Activated CD4-positive, alpha-beta memory T cell treated with anti-CD3 and anti-CD28 coated beads for 36 hours (primary cell): ENCODE data around the gene RNF26. TPM values are rescaled to one million over a fixed set of nuclear protein-coding genes. Genes with fewer than 3 reads are reported as not detected.
A peak's percentile ranks its signal among the peaks of the same experiment; 100 is the strongest.

Source experiments
- CTCF ChIA-PET: fragments of 350-600 bp; sonication (Branson Sonifier 250); formaldehyde crosslinking; loops from one replicate; lab custom pipeline; 2021; ENCODE audit warnings: antibody characterized with exemption, inconsistent platforms; lab: Charles Lee
- POLR2A ChIA-PET: fragments of 350-600 bp; sonication (Branson Sonifier 250); formaldehyde crosslinking; loops from one replicate; lab custom pipeline; 2021; ENCODE audit warnings: antibody characterized with exemption; lab: Charles Lee
- DNase-seq: peaks from one replicate; pipeline ENCODE4 v3.0.0-alpha.2; 2020
- H3K27ac Mint-ChIP-seq: one replicate; pipeline ENCODE4 v1.8.0; 2021; ENCODE audit warnings: mixed read lengths
- H3K27me3 Mint-ChIP-seq: one replicate; pipeline ENCODE4 v1.8.0; 2021; ENCODE audit warnings: mixed read lengths
- H3K36me3 Mint-ChIP-seq: one replicate; pipeline ENCODE4 v1.8.0; 2021; ENCODE audit warnings: mixed read lengths
- H3K4me1 Mint-ChIP-seq: one replicate; pipeline ENCODE4 v1.8.0; 2021; ENCODE audit warnings: low read depth, mixed read lengths
- H3K4me3 Mint-ChIP-seq: one replicate; pipeline ENCODE4 v1.8.0; 2021; ENCODE audit warnings: mild to moderate bottlenecking, mixed read lengths
- H3K9me3 Mint-ChIP-seq: one replicate; pipeline ENCODE4 v1.8.0; 2021; ENCODE audit warnings: mixed read lengths
- intact Hi-C: fragments of 100-400 bp; cut with micrococcal nuclease; formaldehyde crosslinking; loops from one replicate; pipeline ENCODE4 v1.15.1; 2023
- total RNA-seq, 2 experiments: library from RNA; stranded (reverse); gene quantifications; one replicate each; pipeline ENCODE4 v1.2.3, GENCODE V29; 2021

Gene RNF26
- total RNA-seq, 2 experiments from 2014 or later: 33.7 to 35.2 TPM

GRCh38 chr11:119338318-119338890 is 4.1 kb downstream of the RNF26 start:
- no peak overlapping the region for H3K4me3 Mint-ChIP-seq
- DNase-seq: peak; percentile 82
- H3K4me1 Mint-ChIP-seq: peaks cover 28% of the 10 kb centered on the region
- H3K36me3 Mint-ChIP-seq: peaks cover 8% of the 10 kb centered on the region
- no peaks in the 10 kb centered on the region for H3K9me3 Mint-ChIP-seq
- intact Hi-C loops: loop anchor here (5.0 kb wide), 1 partner anchor 271 kb away; the partner anchor contains the start of gene VPS11
- no peak overlapping the region for H3K27ac Mint-ChIP-seq
- ChIA-PET CTCF (interaction anchor here (0.6 to 4.0 kb wide), 42 partner anchors 9 to 304 kb away, joined by 3 to 139 read pairs (median 4); partner anchors contain the start of genes CBL, DPAGT1, MCAM and MFRP), POLR2A (interaction anchor here (0.7 to 1.0 kb wide), 3 partner anchors 15 to 391 kb away, joined by 3 read pairs; partner anchors contain the start of gene NECTIN1)
- H3K27me3 Mint-ChIP-seq: peaks cover 28% of the 10 kb centered on the region

DNA sequence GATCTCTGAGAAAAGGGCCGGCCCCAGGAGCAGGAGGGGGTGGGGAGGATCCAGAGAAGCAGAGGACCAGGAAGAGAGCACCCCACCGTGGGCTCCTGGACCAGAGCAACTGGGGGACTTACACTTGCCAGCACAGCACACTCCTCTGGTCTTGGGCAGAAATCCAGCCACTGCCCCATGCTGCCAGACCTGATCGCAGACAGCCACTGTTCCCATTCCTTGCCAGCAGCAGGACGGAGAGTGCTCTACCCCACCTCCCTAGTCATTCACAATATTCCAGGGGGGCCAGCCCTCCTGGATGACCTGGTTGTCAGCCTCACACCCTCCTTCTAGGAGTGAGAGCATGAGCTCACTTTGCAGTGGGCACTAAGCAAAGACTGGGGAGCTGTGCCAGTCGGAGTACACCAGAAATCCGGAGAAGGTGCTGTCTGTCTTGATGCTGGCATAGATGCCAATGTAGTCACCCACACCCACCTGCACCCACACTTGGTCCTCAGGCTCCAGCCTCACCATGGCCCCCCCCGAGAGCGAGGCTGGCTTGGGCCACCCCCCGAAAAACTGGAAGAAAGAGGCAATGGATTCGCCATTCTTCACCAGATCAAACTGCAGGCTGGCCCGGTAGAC is 4.8 kb downstream of the RNF26 start:
- H3K9me3 Mint-ChIP-seq: no peaks in the 10 kb centered on the region
- peaks cover 31% of the 10 kb centered on the region for H3K27me3 Mint-ChIP-seq
- peaks cover 25% of the 10 kb centered on the region for H3K4me1 Mint-ChIP-seq
- POLR2A ChIA-PET: interaction anchor here (1.0 kb wide), 1 partner anchor 18 kb away, joined by 3 read pairs; no protein-coding TSS in a partner anchor
- DNase-seq: no peak
- CTCF ChIA-PET: interaction anchor here (0.9 to 6.5 kb wide), 30 partner anchors 8 to 194 kb away, joined by 3 to 139 read pairs (median 6); partner anchors contain the start of genes MCAM, MFRP and USP2
- peaks cover 8% of the 10 kb centered on the region for H3K36me3 Mint-ChIP-seq
- no peak overlapping the region for H3K27ac Mint-ChIP-seq
- intact Hi-C loops: loop anchor here (5.0 kb wide), 1 partner anchor 272 kb away; the partner anchor contains the start of gene VPS11
- no peak overlapping the region for H3K4me3 Mint-ChIP-seq

DNA sequence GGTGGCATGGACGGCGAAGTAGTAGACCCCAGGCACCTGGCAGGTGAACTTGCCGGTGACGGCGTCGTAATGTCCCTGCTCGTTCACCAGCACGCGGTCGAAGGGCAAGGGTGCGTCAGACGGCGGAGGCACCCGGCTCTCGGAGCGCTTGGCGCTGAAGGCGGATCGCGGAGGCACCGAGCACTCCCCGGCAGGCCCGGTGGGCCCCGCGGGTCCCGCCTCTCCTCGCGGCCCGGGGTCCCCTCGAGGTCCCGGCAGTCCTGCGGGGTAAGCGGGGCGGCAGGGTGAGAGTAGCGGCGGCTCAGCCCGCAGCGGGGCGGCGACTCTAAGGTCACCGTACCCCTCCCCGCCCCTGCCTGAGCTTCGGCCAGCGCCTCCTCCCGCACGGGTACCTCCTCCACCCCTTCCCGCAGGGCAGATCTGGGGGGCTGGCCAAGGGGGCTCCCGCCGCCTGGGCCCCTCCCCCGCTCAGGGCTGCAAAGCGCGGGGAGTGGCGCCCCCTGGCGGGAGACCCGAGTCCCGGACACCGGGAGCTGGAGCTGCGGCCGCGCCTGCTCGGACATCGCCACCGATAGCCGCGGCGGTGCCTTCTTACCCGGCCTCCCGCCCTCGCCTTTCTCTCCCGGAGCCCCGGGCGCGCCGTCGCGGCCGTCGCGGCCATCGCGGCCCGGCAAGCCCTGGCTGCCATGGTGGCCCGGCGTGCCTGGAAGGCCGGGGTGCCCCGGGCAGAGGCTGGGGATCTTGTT is 5.4 kb downstream of the RNF26 start:
- H3K27ac Mint-ChIP-seq: no peak overlapping the region
- CTCF ChIA-PET: interaction anchor here (0.6 to 6.5 kb wide), 22 partner anchors 8 to 301 kb away, joined by 3 to 139 read pairs (median 5); partner anchors contain the start of gene USP2
- peaks cover 8% of the 10 kb centered on the region for H3K36me3 Mint-ChIP-seq
- no peaks in the 10 kb centered on the region for H3K9me3 Mint-ChIP-seq
- H3K4me1 Mint-ChIP-seq: peaks cover 23% of the 10 kb centered on the region
- H3K4me3 Mint-ChIP-seq: no peak overlapping the region
- peak; percentile 48 for DNase-seq
- intact Hi-C loops: loop anchor here (5.0 kb wide), 1 partner anchor 272 kb away; the partner anchor contains the start of gene VPS11
- peaks cover 31% of the 10 kb centered on the region for H3K27me3 Mint-ChIP-seq
- POLR2A ChIA-PET: no interaction called here

DNA sequence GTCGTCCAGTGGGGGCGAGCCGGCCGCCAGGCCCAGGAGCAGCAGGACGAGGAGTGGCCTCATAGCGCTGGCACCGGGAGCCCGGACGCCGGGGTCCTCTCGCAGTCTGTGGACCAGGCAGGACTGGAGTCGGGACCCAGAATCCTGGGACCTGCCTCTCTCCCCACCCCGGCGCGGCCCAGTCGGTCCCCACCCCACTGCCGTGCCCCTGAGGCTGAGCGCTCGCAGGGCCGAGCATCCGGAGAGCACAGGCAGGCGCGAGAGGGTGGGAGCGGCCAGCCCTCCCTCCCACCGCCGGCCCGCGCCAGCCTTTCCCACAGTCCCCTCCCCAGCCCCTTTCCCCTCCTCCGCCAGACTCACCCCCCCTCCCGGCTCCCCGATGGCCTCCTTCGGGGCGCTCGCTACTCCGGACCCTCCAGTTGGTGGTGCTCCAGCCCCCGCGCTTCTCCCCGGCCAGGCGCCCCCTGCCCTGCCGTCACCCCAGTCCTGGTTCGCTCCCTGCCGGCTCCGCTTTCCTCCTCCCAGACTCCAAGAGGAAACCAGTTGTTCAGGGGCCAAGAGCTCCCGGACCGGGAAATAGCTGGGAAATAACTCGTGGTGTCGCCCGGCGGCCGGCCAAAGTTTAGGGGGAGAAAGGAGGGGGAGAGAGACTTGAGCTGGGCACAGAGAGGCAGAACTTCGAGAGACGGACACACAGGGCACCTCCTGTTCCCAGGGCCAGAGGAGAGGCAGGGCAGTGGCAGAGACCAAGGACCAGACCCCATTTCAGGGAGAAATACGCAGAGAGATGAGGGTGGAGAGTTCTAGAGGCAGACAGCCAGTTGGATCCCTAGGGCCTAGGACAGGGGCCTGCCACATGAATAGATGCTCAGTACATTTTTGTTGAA is 6.3 kb downstream of the RNF26 start, which contains the start of gene C1QTNF5:
Gene C1QTNF5 (minus strand): TSS at position 549 of the 887 bp plus-strand sequence. CDS start 486 bp downstream, at position 63.
- Mint-ChIP-seq H3K9me3 (no peaks in the 10 kb centered on the region), H3K4me1 (peaks cover 17% of the 10 kb centered on the region), H3K36me3 (peaks cover 8% of the 10 kb centered on the region), H3K4me3 (no peak within 1 kb of the TSS), H3K27ac (no peak within 1 kb of the TSS), H3K27me3 (peaks cover 31% of the 10 kb centered on the region)
- intact Hi-C loops: no loop called here
- POLR2A ChIA-PET: no interaction called here
- DNase-seq: no peak
- CTCF ChIA-PET: interaction anchor here (0.6 to 6.5 kb wide), 25 partner anchors 8 to 302 kb away, joined by 3 to 139 read pairs (median 4); partner anchors contain the start of gene USP2

DNA sequence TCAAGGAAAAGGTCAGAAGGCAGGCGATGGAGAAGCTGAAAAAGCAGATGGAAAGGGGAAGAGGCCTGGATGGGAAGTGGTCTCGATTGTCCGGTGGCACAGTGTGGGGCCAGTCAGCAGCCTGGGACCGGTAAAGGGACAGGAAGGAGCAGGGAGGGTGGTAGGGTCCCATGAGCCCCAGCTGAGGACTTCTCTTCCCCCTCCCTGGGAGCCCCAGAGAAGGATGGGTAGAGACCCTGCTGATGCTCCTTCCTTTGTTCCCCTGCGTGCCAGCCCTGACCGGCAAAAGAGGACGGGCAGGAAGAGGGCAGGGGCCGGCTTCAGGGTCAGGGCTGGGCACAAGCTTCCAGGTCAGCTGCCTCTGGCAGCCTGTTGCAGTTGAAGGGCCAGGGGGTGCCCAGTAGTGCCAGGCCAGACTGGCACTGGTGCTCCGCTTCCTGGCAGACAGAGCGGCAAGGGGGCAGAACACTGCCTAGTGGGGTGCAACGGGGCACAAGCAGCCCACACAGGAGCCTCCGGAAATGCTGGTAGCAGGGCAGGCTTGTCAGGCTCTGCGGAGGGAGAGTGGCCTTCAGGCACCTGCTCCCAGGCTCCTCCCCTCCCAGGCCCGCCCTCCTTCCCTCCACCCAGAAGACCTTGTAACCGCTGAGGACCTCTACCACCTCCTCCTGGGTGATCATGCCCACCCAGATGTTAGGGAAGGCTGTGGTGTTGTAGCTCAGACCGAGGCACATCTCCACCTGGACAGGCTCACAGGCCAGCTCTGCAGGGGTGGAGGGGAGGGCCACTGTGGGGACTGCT is 7.1 kb downstream of the RNF26 start:
- H3K4me1 Mint-ChIP-seq: peaks cover 9% of the 10 kb centered on the region
- H3K27me3 Mint-ChIP-seq: peaks cover 31% of the 10 kb centered on the region
- POLR2A ChIA-PET: no interaction called here
- peaks cover 3% of the 10 kb centered on the region for H3K36me3 Mint-ChIP-seq
- H3K4me3 Mint-ChIP-seq: no peak overlapping the region
- intact Hi-C loops: no loop called here
- DNase-seq: no peak
- H3K27ac Mint-ChIP-seq: no peak overlapping the region
- no peaks in the 10 kb centered on the region for H3K9me3 Mint-ChIP-seq
- CTCF ChIA-PET: interaction anchor here (0.7 to 6.5 kb wide), 8 partner anchors 7 to 133 kb away, joined by 3 to 38 read pairs (median 4); no protein-coding TSS in a partner anchor

- DNase-seq: no peak
- ChIA-PET POLR2A (no interaction called here), CTCF (interaction anchor here (0.9 to 6.5 kb wide), 4 partner anchors 14 to 59 kb away, joined by 3 to 38 read pairs (median 4); no protein-coding TSS in a partner anchor)
- no peak overlapping the region for H3K4me3 Mint-ChIP-seq
- peaks cover 9% of the 10 kb centered on the region for H3K4me1 Mint-ChIP-seq
- peaks cover 2% of the 10 kb centered on the region for H3K36me3 Mint-ChIP-seq
- peaks cover 31% of the 10 kb centered on the region for H3K27me3 Mint-ChIP-seq
- no peaks in the 10 kb centered on the region for H3K9me3 Mint-ChIP-seq
- H3K27ac Mint-ChIP-seq: no peak overlapping the region
- intact Hi-C loops: no loop called here
These were observed 7.6 kb downstream of the RNF26 start for GRCh38 chr11:119342023-119342300.

- peaks cover 2% of the 10 kb centered on the region for H3K36me3 Mint-ChIP-seq
- intact Hi-C loops: no loop called here
- CTCF ChIA-PET: interaction anchor here (0.8 to 6.5 kb wide), 4 partner anchors 13 to 59 kb away, joined by 3 to 38 read pairs (median 3); no protein-coding TSS in a partner anchor
- no peak for DNase-seq
- H3K27ac Mint-ChIP-seq: no peak overlapping the region
- peaks cover 31% of the 10 kb centered on the region for H3K27me3 Mint-ChIP-seq
- POLR2A ChIA-PET: no interaction called here
- H3K9me3 Mint-ChIP-seq: no peaks in the 10 kb centered on the region
- no peak overlapping the region for H3K4me3 Mint-ChIP-seq
- H3K4me1 Mint-ChIP-seq: peaks cover 9% of the 10 kb centered on the region
These were observed 8.2 kb downstream of the RNF26 start for GRCh38 chr11:119342362-119343130.

DNA sequence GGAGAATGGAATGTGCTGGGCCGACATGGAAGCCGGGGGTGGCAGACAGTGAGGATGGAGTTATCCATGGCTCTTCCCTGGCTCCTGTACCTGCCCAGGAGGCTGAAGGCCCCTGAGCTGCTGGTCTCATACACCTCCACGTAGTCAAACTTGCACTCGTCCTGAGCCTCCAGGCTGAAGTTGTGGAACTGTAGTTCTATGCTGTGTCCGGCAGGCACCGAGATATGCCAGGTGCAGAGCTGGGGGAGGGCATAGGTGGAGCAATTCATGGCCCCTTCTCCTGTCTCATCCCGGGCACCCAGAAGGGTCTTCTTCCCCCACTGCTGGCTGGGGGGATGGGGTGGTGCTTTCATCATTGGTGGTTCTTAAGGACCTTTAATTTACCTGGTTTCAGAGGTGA is 9.4 kb downstream of the RNF26 start:
- Mint-ChIP-seq H3K4me1 (peaks cover 4% of the 10 kb centered on the region), H3K27ac (no peak overlapping the region), H3K27me3 (peaks cover 28% of the 10 kb centered on the region), H3K4me3 (no peak overlapping the region), H3K9me3 (no peaks in the 10 kb centered on the region), H3K36me3 (peaks cover under 1% of the 10 kb centered on the region)
- POLR2A ChIA-PET: interaction anchor here (0.5 kb wide), 1 partner anchor 77 kb away, joined by 5 read pairs; no protein-coding TSS in a partner anchor
- intact Hi-C loops: no loop called here
- CTCF ChIA-PET: interaction anchor here (0.8 to 6.5 kb wide), 3 partner anchors 12 to 131 kb away, joined by 3 to 38 read pairs (median 3); no protein-coding TSS in a partner anchor
- DNase-seq: no peak

DNA sequence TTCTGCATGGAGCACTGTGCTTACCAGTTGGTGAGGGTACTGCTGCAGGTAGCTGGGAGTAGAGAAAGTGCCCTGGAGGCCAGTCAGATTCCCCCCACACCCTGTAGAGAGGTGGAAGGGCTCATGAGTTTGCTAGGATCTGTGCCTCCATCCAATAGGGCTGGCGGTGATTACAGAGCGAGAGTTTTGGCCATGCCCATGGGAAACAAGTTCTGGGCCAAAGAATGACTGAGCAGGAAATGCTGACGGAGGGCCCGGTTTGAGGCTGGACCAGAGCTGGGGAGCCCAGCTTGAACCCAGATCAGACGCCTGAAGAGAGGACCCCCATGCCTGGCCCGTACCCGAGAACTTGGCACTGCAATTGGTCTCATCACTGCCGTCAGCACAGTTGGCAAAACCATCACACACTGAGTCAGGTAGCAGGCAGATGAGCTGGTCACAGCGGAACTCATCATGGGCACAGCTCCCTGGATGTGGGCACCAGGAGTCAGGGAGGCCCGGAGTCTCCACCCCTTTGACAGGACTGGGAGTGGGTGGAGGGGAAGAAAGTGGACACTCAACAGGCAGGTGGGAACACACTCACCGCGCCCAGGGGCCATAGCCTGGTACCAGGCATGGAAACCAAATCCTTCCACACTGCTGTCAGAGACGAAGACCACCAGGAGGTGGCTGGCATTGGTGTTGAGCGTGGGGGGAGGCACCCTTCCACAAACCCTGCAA is 10.1 kb downstream of the RNF26 start:
- no peak overlapping the region for H3K4me3 Mint-ChIP-seq
- peaks cover under 1% of the 10 kb centered on the region for H3K4me1 Mint-ChIP-seq
- no peak overlapping the region for H3K27ac Mint-ChIP-seq
- peaks cover 21% of the 10 kb centered on the region for H3K27me3 Mint-ChIP-seq
- H3K36me3 Mint-ChIP-seq: no peaks in the 10 kb centered on the region
- intact Hi-C loops: no loop called here
- DNase-seq: no peak
- POLR2A ChIA-PET: interaction anchor here (0.6 kb wide), 1 partner anchor 325 kb away, joined by 3 read pairs; no protein-coding TSS in a partner anchor
- no peaks in the 10 kb centered on the region for H3K9me3 Mint-ChIP-seq
- CTCF ChIA-PET: interaction anchor here (1.1 to 6.5 kb wide), 3 partner anchors 11 to 131 kb away, joined by 3 to 38 read pairs (median 3); no protein-coding TSS in a partner anchor
